Endothelial cell of umbilical vein (primary cell): ENCODE measurements around the gene HOXC13. TPM values are rescaled to one million over a fixed set of nuclear protein-coding genes. Genes with fewer than 3 reads are reported as not detected.

Experiments
- BruUV-seq: library from RNA; stranded (reverse); fragments of 400-500 nt; replicated peaks from 2 replicates; lab custom pipeline; 2021; lab: Mats Ljungman, UMichigan
- CTCF ChIA-PET: fragments of 300-600, 350-600 bp; sonication (Branson Sonifier 250); formaldehyde crosslinking; loops from one replicate; lab custom pipeline; 2021; ENCODE audit warnings: antibody characterized with exemption, inconsistent platforms; lab: Charles Lee
- POLR2A ChIA-PET: fragments of 300-600, 350-600 bp; sonication (Branson Sonifier 250); formaldehyde crosslinking; loops from one replicate; lab custom pipeline; 2021; ENCODE audit warnings: antibody characterized with exemption, inconsistent platforms; lab: Charles Lee
- DNase-seq: peaks from one replicate; pipeline ENCODE4 v3.0.0-alpha.2; 2011; ENCODE audit warnings: low read depth, low spot score
- FAIRE-seq: peaks from 2 replicates; lab custom pipeline; 2011; peaks lifted over from hg19 to GRCh38; lab: Jason Lieb, UNC
- H2AFZ ChIP-seq: 2 replicates; pipeline ENCODE4 v1.6.0; 2012; ENCODE audit warnings: low read depth, low read length, control low read depth, inconsistent platforms
- H3K27ac ChIP-seq: 2 replicates; pipeline ENCODE4 v1.5.1; 2011; ENCODE audit warnings: low read depth, mild to moderate bottlenecking, control low read depth, low read length, moderate library complexity; ENCODE audit not compliant: insufficient read depth
- H3K27me3 ChIP-seq, 2 experiments: 2 replicates each; pipeline versions ENCODE4 v1.6.0 to v1.6.1; 2011; ENCODE audit warnings: low read length in 2 of 2, mixed read lengths in 1 of 2; ENCODE audit not compliant: control insufficient read depth in 2 of 2, insufficient read depth in 2 of 2
- H3K36me3 ChIP-seq, 2 experiments: 2 replicates in 1 of 2; 3 replicates in 1 of 2; pipeline ENCODE4 v1.5.1; 2011; ENCODE audit warnings: low read length in 2 of 2, mild to moderate bottlenecking in 1 of 2, moderate library complexity in 1 of 2; ENCODE audit not compliant: control insufficient read depth in 2 of 2, insufficient read depth in 2 of 2; ENCODE audit errors: extremely low read depth in 1 of 2
- H3K4me1 ChIP-seq: 3 replicates; pipeline ENCODE4 v1.5.1; 2011; ENCODE audit warnings: mild to moderate bottlenecking, low read length; ENCODE audit not compliant: control insufficient read depth, insufficient read depth; ENCODE audit errors: extremely low read depth
- H3K4me2 ChIP-seq: 2 replicates; pipeline ENCODE4 v1.6.1; 2011; ENCODE audit warnings: low read length, control low read depth, mixed read lengths; ENCODE audit not compliant: insufficient read depth
- H3K4me3 ChIP-seq, 3 experiments: fragments of 200-600 bp in 1 of 3; sonication (generic), shearing (Covaris generic) in 1 of 3; replicated peaks in 1 of 3; 2 replicates each; pipeline ENCODE4 v1.5.1; 2011 to 2016; ENCODE audit warnings: control low read depth in 3 of 3, low read length in 3 of 3, mild to moderate bottlenecking in 2 of 3, inconsistent platforms in 1 of 3, low read depth in 1 of 3, moderate library complexity in 1 of 3; ENCODE audit not compliant: insufficient read depth in 1 of 3
- H3K79me2 ChIP-seq: 2 replicates; pipeline ENCODE4 v1.6.0; 2012; ENCODE audit warnings: low read length, inconsistent platforms; ENCODE audit not compliant: control insufficient read depth, insufficient read depth
- H3K9ac ChIP-seq: replicated peaks from 2 replicates; pipeline ENCODE3; 2011; ENCODE audit warnings: low read length, control low read depth; ENCODE audit not compliant: insufficient read depth; ENCODE audit errors: extremely low read depth
- H3K9me1 ChIP-seq: replicated peaks from 3 replicates; pipeline ENCODE4 v1.6.0; 2011; ENCODE audit warnings: mild to moderate bottlenecking, low read length; ENCODE audit not compliant: control insufficient read depth, insufficient read depth; ENCODE audit errors: extremely low read depth
- H3K9me3 ChIP-seq: replicated peaks from 2 replicates; pipeline ENCODE4 v1.5.1; 2012; ENCODE audit warnings: low read length, inconsistent platforms; ENCODE audit not compliant: control insufficient read depth, insufficient read depth
- H4K20me1 ChIP-seq: replicated peaks from 2 replicates; pipeline ENCODE3; 2011; ENCODE audit warnings: mild to moderate bottlenecking, low read length; ENCODE audit not compliant: control insufficient read depth, insufficient read depth; ENCODE audit errors: extremely low read depth
- CTCF ChIP-seq, 2 donors: IDR thresholded peaks; 1 replicate in 1 of 2; 2 replicates in 1 of 2; pipeline ENCODE4 v1.5.1; 2011; ENCODE audit warnings: low read length in 2 of 2, mild to moderate bottlenecking in 2 of 2, moderate library complexity in 2 of 2, control low read depth in 1 of 2, inconsistent platforms in 1 of 2, low read depth in 1 of 2; ENCODE audit not compliant: insufficient read depth in 1 of 2; ENCODE audit errors: extremely low read depth in 1 of 2
- EZH2 ChIP-seq: IDR thresholded peaks from 2 replicates; pipeline ENCODE4 v1.6.1; 2012; ENCODE audit warnings: borderline replicate concordance, low read depth, mild to moderate bottlenecking, moderate library complexity, low read length, inconsistent platforms; ENCODE audit not compliant: severe bottlenecking
- FOS ChIP-seq: IDR thresholded peaks from 2 replicates; pipeline ENCODE4 v1.6.1; 2011; ENCODE audit warnings: mild to moderate bottlenecking, low read length, moderate library complexity, borderline replicate concordance; ENCODE audit not compliant: insufficient read depth
- GATA2 ChIP-seq: IDR thresholded peaks from 2 replicates; pipeline ENCODE4 v1.7.0; 2011; ENCODE audit warnings: low read depth, mild to moderate bottlenecking, moderate library complexity, mixed read lengths, low read length; ENCODE audit not compliant: insufficient read length, insufficient read depth
- JUN ChIP-seq: IDR thresholded peaks from 2 replicates; pipeline ENCODE4 v1.6.1; 2011; ENCODE audit warnings: borderline replicate concordance, low read depth; ENCODE audit not compliant: insufficient read length, insufficient read depth
- MAX ChIP-seq: IDR thresholded peaks from 2 replicates; pipeline ENCODE4 v1.6.1; 2011; ENCODE audit not compliant: insufficient read depth, insufficient read length
- MYC ChIP-seq: IDR thresholded peaks from one replicate; pipeline ENCODE4 v1.6.1; 2011; ENCODE audit warnings: mild to moderate bottlenecking, low read depth, low read length
- POLR2A ChIP-seq: IDR thresholded peaks from 2 replicates; pipeline ENCODE4 v1.6.1; 2012; ENCODE audit warnings: low read depth, mild to moderate bottlenecking, control low read depth, low read length
- POLR2AphosphoS5 ChIP-seq: IDR thresholded peaks from 2 replicates; pipeline ENCODE4 v1.6.1; 2012; ENCODE audit warnings: low read depth, mild to moderate bottlenecking, control low read depth, low read length, moderate library complexity; ENCODE audit not compliant: insufficient read depth
- dilution Hi-C: fragments of 300-500 bp; cut with MboI; formaldehyde crosslinking; loops from one replicate; pipeline ENCODE4 v1.15.0; 2019; ENCODE audit warnings: low sequenced_read_pairs; ENCODE audit not compliant: extremely low pct_ligation_motif_present
- intact Hi-C: fragments of 100-400 bp; cut with micrococcal nuclease; formaldehyde crosslinking; loops from one replicate; pipeline ENCODE4 v1.10.0; 2022
- polyA plus RNA-seq, 4 experiments: library from polyadenylated mRNA; depleted of rRNA in 3 of 4; stranded (reverse) in 3 of 4; unstranded in 1 of 4; fragments of >200 nt; gene quantifications; 2 replicates each; pipeline versions ENCODE4 v1.2.1 to v1.2.3, GENCODE V29; 2011 to 2012; ENCODE audit warnings: missing spikeins in 1 of 4
- total RNA-seq: library from RNA; stranded (reverse); gene quantifications from 2 replicates; pipeline ENCODE4 v1.2.3, GENCODE V29; 2021

Gene HOXC13
- total and polyA plus RNA-seq, 2 donors (not counting 3 experiments of a cell fraction or from before 2014, with no cell fraction given) = not detected

GRCh38 chr12:53972722-53973235, 34.1 kb downstream of the HOXC13 start, which contains the start of gene HOXC11:
TSS of gene HOXC11 (plus strand) at chr12:53973126. CDS start at chr12:53973242, 116 bp downstream.
- dilution Hi-C loops = no loop called here
- TF ChIP-seq GATA2 = no peak
- TF ChIP-seq MAX = no peak
- no peak for TF ChIP-seq MYC
- no peak for TF ChIP-seq CTCF (IDR thresholded peaks at IDR 0.05; ENCODE audit: extremely low read depth in 1 of 2, insufficient read depth in 1 of 2, low read depth in 1 of 2, low read length in 2 of 2)
- TF ChIP-seq POLR2A = no peak
- TF ChIP-seq EZH2 = no peak
- TF ChIP-seq POLR2AphosphoS5 = no peak
- TF ChIP-seq FOS = no peak
- TF ChIP-seq JUN = no peak
- H3K4me3 ChIP-seq = no peak within 1 kb of the TSS
- peaks cover 89 to 99% of the 10 kb centered on the region in 2 experiments for H3K27me3 ChIP-seq
- no peaks in the 10 kb centered on the region for H3K79me2 ChIP-seq
- H3K9me3 ChIP-seq = no peaks in the 10 kb centered on the region
- H3K9me1 ChIP-seq = no peaks in the 10 kb centered on the region
- DNase-seq (no peak), FAIRE-seq (no peak)
- H3K4me2 ChIP-seq = no peak within 1 kb of the TSS
- intact Hi-C loops = no loop called here
- H3K9ac ChIP-seq = no peak within 1 kb of the TSS
- no peak within 1 kb of the TSS for H3K27ac ChIP-seq
- CTCF ChIA-PET = interaction anchor here (1.1 to 1.2 kb wide), 2 partner anchors 229 to 233 kb away, joined by 4 to 5 read pairs; no protein-coding TSS in a partner anchor
- no TSS peak for BruUV-seq
- H2AFZ ChIP-seq = no peak within 1 kb of the TSS
- POLR2A ChIA-PET = no interaction called here
- no peaks in the 10 kb centered on the region for H3K4me1 ChIP-seq
- H3K36me3 ChIP-seq = no peaks in the 10 kb centered on the region
- H4K20me1 ChIP-seq = no peaks in the 10 kb centered on the region
